H1 (cell line): ENCODE results near the gene UNC79. TPM values are rescaled to one million over a fixed set of nuclear protein-coding genes. Genes with fewer than 3 reads are reported as not detected.

Experiments used
- CTCF ChIA-PET: fragments of 300-600 bp; sonication (Branson Sonifier 250); formaldehyde crosslinking; loops from one replicate; lab custom pipeline; 2021; ENCODE audit not compliant: partially characterized antibody; lab: Charles Lee
- POLR2A ChIA-PET: fragments of 300-600 bp; sonication (Branson Sonifier 250); formaldehyde crosslinking; loops from one replicate; lab custom pipeline; 2021; ENCODE audit warnings: inconsistent platforms; ENCODE audit not compliant: partially characterized antibody; lab: Charles Lee
- DNase-seq, 2 experiments: peaks; one replicate each; pipeline versions ENCODE4 v3.0.0 to v3.0.0-alpha.2; 2010 to 2022; ENCODE audit warnings: low spot score in 2 of 2, low read depth in 1 of 2, mixed read lengths in 1 of 2
- FAIRE-seq: peaks from 2 replicates; lab custom pipeline; 2011; peaks lifted over from hg19 to GRCh38; lab: Jason Lieb, UNC
- H2AFZ ChIP-seq: 2 replicates; pipeline ENCODE4 v1.8.1; 2012; ENCODE audit warnings: low read length, inconsistent platforms
- H2AK5ac ChIP-seq: 2 replicates; pipeline ENCODE4 v1.6.1; 2013; ENCODE audit warnings: low read depth, low read length
- H2BK120ac ChIP-seq: replicated peaks from 2 replicates; pipeline ENCODE3; 2013; ENCODE audit warnings: low read depth, low read length, inconsistent platforms
- H2BK12ac ChIP-seq: 2 replicates; pipeline ENCODE4 v1.6.1; 2013; ENCODE audit warnings: low read depth, low read length
- H2BK15ac ChIP-seq: 2 replicates; pipeline ENCODE4 v1.6.1; 2013; ENCODE audit warnings: low read length
- H2BK20ac ChIP-seq: 2 replicates; pipeline ENCODE4 v1.6.1; 2013; ENCODE audit warnings: low read length
- H2BK5ac ChIP-seq: 2 replicates; pipeline ENCODE4 v1.6.1; 2013; ENCODE audit warnings: low read depth, low read length
- H3K14ac ChIP-seq: 2 replicates; pipeline ENCODE4 v1.6.1; 2013; ENCODE audit warnings: inconsistent platforms; ENCODE audit not compliant: insufficient read length
- H3K18ac ChIP-seq: 2 replicates; pipeline ENCODE4 v1.6.1; 2013; ENCODE audit warnings: low read length; ENCODE audit errors: extremely low read depth
- H3K23ac ChIP-seq: 2 replicates; pipeline ENCODE4 v1.6.1; 2013; ENCODE audit warnings: inconsistent platforms; ENCODE audit not compliant: insufficient read length
- H3K23me2 ChIP-seq: 2 replicates; pipeline ENCODE4 v1.6.1; 2013; ENCODE audit warnings: low read depth, low read length
- H3K27ac ChIP-seq: 2 replicates; pipeline ENCODE4 v1.6.1; 2011; ENCODE audit warnings: low read depth, low read length, inconsistent platforms
- H3K27me3 ChIP-seq, 4 experiments: replicated peaks in 1 of 4; 1 replicate in 1 of 4; 2 replicates in 3 of 4; pipeline versions ENCODE4 v1.6.1 to v1.8.1; 2011 to 2013; ENCODE audit warnings: low read length in 3 of 4, mild to moderate bottlenecking in 3 of 4, inconsistent platforms in 2 of 4, mixed read lengths in 2 of 4, moderate library complexity in 1 of 4; ENCODE audit not compliant: control insufficient read depth in 3 of 4, insufficient read depth in 3 of 4; ENCODE audit errors: extremely low read depth in 1 of 4
- H3K36me3 ChIP-seq, 4 experiments: 2 replicates each; pipeline versions ENCODE4 v1.6.1 to v1.8.1; 2011 to 2013; ENCODE audit warnings: mild to moderate bottlenecking in 4 of 4, low read length in 3 of 4, moderate library complexity in 2 of 4, control low read depth in 1 of 4, inconsistent platforms in 1 of 4; ENCODE audit not compliant: insufficient read depth in 4 of 4, control insufficient read depth in 2 of 4
- H3K4ac ChIP-seq: replicated peaks from 2 replicates; pipeline ENCODE3; 2013; ENCODE audit warnings: low read length, low read depth, mixed read lengths, inconsistent platforms; ENCODE audit not compliant: insufficient read length
- H3K4me1 ChIP-seq, 4 experiments: replicated peaks in 1 of 4; 1 replicate in 1 of 4; 2 replicates in 3 of 4; pipeline versions ENCODE4 v1.6.1 to v1.8.1; 2011 to 2013; ENCODE audit warnings: low read length in 3 of 4, inconsistent platforms in 2 of 4, mixed read lengths in 1 of 4; ENCODE audit not compliant: insufficient read depth in 4 of 4, control insufficient read depth in 3 of 4
- H3K4me2 ChIP-seq, 2 experiments: 2 replicates each; pipeline versions ENCODE4 v1.6.1 to v1.8.1; 2011 to 2013; ENCODE audit warnings: low read depth in 2 of 2, low read length in 2 of 2, control low read depth in 1 of 2, inconsistent platforms in 1 of 2, mild to moderate bottlenecking in 1 of 2; ENCODE audit not compliant: insufficient read depth in 1 of 2
- H3K4me3 ChIP-seq, 4 experiments: fragments of 200-600, 300-600 bp in 1 of 4; sonication (generic), shearing (Covaris generic), sonication (Bioruptor Twin) in 1 of 4; 2 replicates each; pipeline versions ENCODE4 v1.5.1 to v1.8.1; 2011 to 2016; ENCODE audit warnings: low read length in 4 of 4, low read depth in 3 of 4, control low read depth in 2 of 4, inconsistent platforms in 2 of 4, mild to moderate bottlenecking in 2 of 4, mixed read lengths in 1 of 4, moderate library complexity in 1 of 4; ENCODE audit not compliant: insufficient read depth in 2 of 4; ENCODE audit errors: extremely low read depth in 1 of 4
- H3K56ac ChIP-seq: replicated peaks from 2 replicates; pipeline ENCODE3; 2013; ENCODE audit warnings: low read depth, mild to moderate bottlenecking, mixed read lengths, low read length, inconsistent platforms; ENCODE audit not compliant: insufficient read length
- H3K79me1 ChIP-seq: 2 replicates; pipeline ENCODE4 v1.6.1; 2013; ENCODE audit warnings: low read depth, low read length, control low read depth
- H3K79me2 ChIP-seq, 2 experiments: 2 replicates each; pipeline versions ENCODE4 v1.6.1 to v1.8.1; 2012 to 2013; ENCODE audit warnings: low read length in 2 of 2, mild to moderate bottlenecking in 2 of 2, inconsistent platforms in 1 of 2; ENCODE audit not compliant: insufficient read depth in 2 of 2, control insufficient read depth in 1 of 2
- H3K9ac ChIP-seq, 4 experiments: replicated peaks in 1 of 4; 1 replicate in 1 of 4; 2 replicates in 3 of 4; pipeline versions ENCODE4 v1.6.1 to v1.8.1; 2011 to 2013; ENCODE audit warnings: low read depth in 3 of 4, low read length in 3 of 4, control low read depth in 2 of 4, mild to moderate bottlenecking in 2 of 4, moderate library complexity in 2 of 4, inconsistent platforms in 1 of 4; ENCODE audit errors: extremely low read depth in 1 of 4
- H3K9me3 ChIP-seq, 2 experiments: 2 replicates each; pipeline versions ENCODE4 v1.6.1 to v1.8.1; 2012 to 2013; ENCODE audit warnings: mild to moderate bottlenecking in 2 of 2, moderate library complexity in 2 of 2, control low read depth in 1 of 2, inconsistent platforms in 1 of 2, low read depth in 1 of 2, low read length in 1 of 2, mixed read lengths in 1 of 2; ENCODE audit not compliant: insufficient read depth in 2 of 2
- H4K20me1 ChIP-seq, 2 experiments: replicated peaks in 1 of 2; 2 replicates each; pipeline versions ENCODE3 to v1.8.1; 2011 to 2013; ENCODE audit warnings: inconsistent platforms in 2 of 2, low read length in 2 of 2, mild to moderate bottlenecking in 1 of 2; ENCODE audit not compliant: insufficient read depth in 2 of 2, control insufficient read depth in 1 of 2
- H4K5ac ChIP-seq: 2 replicates; pipeline ENCODE4 v1.6.1; 2013; ENCODE audit warnings: low read length, low read depth, mixed read lengths, inconsistent platforms; ENCODE audit not compliant: insufficient read length
- H4K8ac ChIP-seq: 2 replicates; pipeline ENCODE4 v1.8.0; 2013; ENCODE audit warnings: mild to moderate bottlenecking, moderate library complexity, low read length, inconsistent platforms; ENCODE audit not compliant: insufficient read depth; ENCODE audit errors: extremely low read depth
- H4K91ac ChIP-seq: replicated peaks from 2 replicates; pipeline ENCODE3; 2013; ENCODE audit warnings: low read length, mixed read lengths, inconsistent platforms; ENCODE audit not compliant: insufficient read length
- BRCA1 ChIP-seq: IDR thresholded peaks from 2 replicates; pipeline ENCODE4 v1.6.1; 2012; ENCODE audit warnings: low read depth, low read length, improper control_type of control experiment
- CHD1 ChIP-seq: IDR thresholded peaks from 2 replicates; pipeline ENCODE4 v1.6.1; 2012; ENCODE audit warnings: low read depth, low read length, improper control_type of control experiment
- CREB1 ChIP-seq: IDR thresholded peaks from 2 replicates; pipeline ENCODE4 v1.6.1; 2012; ENCODE audit warnings: inconsistent platforms
- EGR1 ChIP-seq: IDR thresholded peaks from 2 replicates; pipeline ENCODE4 v1.6.1; 2011; ENCODE audit warnings: low read depth, low read length, borderline replicate concordance
- EP300 ChIP-seq, 2 experiments: IDR thresholded peaks; 1 replicate in 1 of 2; 2 replicates in 1 of 2; pipeline ENCODE4 v1.6.1; 2011 to 2012; ENCODE audit warnings: low read depth in 2 of 2, low read length in 2 of 2, mild to moderate bottlenecking in 2 of 2, borderline replicate concordance in 1 of 2, inconsistent platforms in 1 of 2, moderate library complexity in 1 of 2
- FOSL1 ChIP-seq: IDR thresholded peaks from 2 replicates; pipeline ENCODE4 v1.6.1; 2011; ENCODE audit warnings: mild to moderate bottlenecking, low read depth, low read length, moderate library complexity; ENCODE audit not compliant: insufficient read depth
- HDAC6 ChIP-seq: IDR thresholded peaks from one replicate; pipeline ENCODE4 v1.7.1; 2012; ENCODE audit warnings: low read depth, mild to moderate bottlenecking, inconsistent platforms, low read length, moderate library complexity
- MAFK ChIP-seq: IDR thresholded peaks from 2 replicates; pipeline ENCODE4 v1.6.1; 2012; ENCODE audit warnings: low read depth, mild to moderate bottlenecking, improper control_type of control experiment, low read length
- SIRT6 ChIP-seq: IDR thresholded peaks from one replicate; pipeline ENCODE4 v1.7.1; 2012; ENCODE audit warnings: low read length, inconsistent platforms
- SIX5 ChIP-seq: IDR thresholded peaks from 2 replicates; pipeline ENCODE4 v1.6.1; 2011; ENCODE audit warnings: mild to moderate bottlenecking, low read depth, low read length
- SP2 ChIP-seq: IDR thresholded peaks from 2 replicates; pipeline ENCODE4 v1.6.1; 2012; ENCODE audit warnings: mild to moderate bottlenecking, low read length, inconsistent platforms
- SP4 ChIP-seq: IDR thresholded peaks from 2 replicates; pipeline ENCODE4 v1.6.1; 2012; ENCODE audit warnings: low read length, inconsistent platforms
- SRF ChIP-seq: IDR thresholded peaks from 2 replicates; pipeline ENCODE4 v1.6.1; 2011; ENCODE audit warnings: mild to moderate bottlenecking, low read depth, low read length, moderate library complexity
- SUZ12 ChIP-seq: fragments of 200-600 bp; sonication (generic); IDR thresholded peaks from 2 replicates; pipeline ENCODE4 v1.6.1; 2012; ENCODE audit warnings: mild to moderate bottlenecking, inconsistent platforms, low read length, moderate library complexity, mixed read lengths
- TCF12 ChIP-seq: IDR thresholded peaks from 2 replicates; pipeline ENCODE4 v1.6.1; 2011; ENCODE audit warnings: low read depth, mild to moderate bottlenecking, low read length
- WGBS, 2 experiments: shearing (Covaris generic) in 1 of 2; methylation state at CpG; one replicate each; pipeline versions ENCODE4 v1.1.6 to v1.1.7; 2013 to 2015; ENCODE audit warnings: low lambda C conversion rate in 2 of 2, mixed read lengths in 2 of 2, inconsistent platforms in 1 of 2, low coverage in 1 of 2, missing lambda C conversion rate in 1 of 2; ENCODE audit not compliant: insufficient replicate concordance in 2 of 2, insufficient coverage in 1 of 2, insufficient read length in 1 of 2; ENCODE audit errors: extremely low coverage in 1 of 2, missing lambda C conversion rate in 1 of 2; 5-methylcytosine and 5-hydroxymethylcytosine counted together
- polyA plus RNA-seq, 7 experiments: library from polyadenylated mRNA; depleted of rRNA in 3 of 7; stranded (reverse) in 5 of 7; unstranded in 2 of 7; fragments of >200 nt in 5 of 7; fragments of 200-250 nt in 2 of 7; gene quantifications; 1 replicate in 5 of 7; 2 replicates in 1 of 7; 4 replicates in 1 of 7; pipeline versions ENCODE4 v1.2.1 to v1.2.3, GENCODE V29; 2011 to 2013; ENCODE audit warnings: missing spikeins in 2 of 7, mixed read lengths in 2 of 7
- total RNA-seq: library from RNA; stranded (reverse); fragmentation: NEBNext Ultra II Directional; extraction: Animal tissue kit (Norgen Biotek cat#: 25700); gene quantifications from 2 replicates; pipeline ENCODE4 v1.2.1, GENCODE V29; 2021
- TF ChIP-seq, protein P1 (sequence below): IDR thresholded peaks from 2 replicates; pipeline ENCODE4 v1.6.1; 2012; ENCODE audit warnings: inconsistent platforms

The UNC79 gene
- total and polyA plus RNA-seq, 2 of the 8 experiments (the other 6 are each of a cell fraction or from before 2014, with no cell fraction given), result 1.8 to 2.3 TPM

DNA sequence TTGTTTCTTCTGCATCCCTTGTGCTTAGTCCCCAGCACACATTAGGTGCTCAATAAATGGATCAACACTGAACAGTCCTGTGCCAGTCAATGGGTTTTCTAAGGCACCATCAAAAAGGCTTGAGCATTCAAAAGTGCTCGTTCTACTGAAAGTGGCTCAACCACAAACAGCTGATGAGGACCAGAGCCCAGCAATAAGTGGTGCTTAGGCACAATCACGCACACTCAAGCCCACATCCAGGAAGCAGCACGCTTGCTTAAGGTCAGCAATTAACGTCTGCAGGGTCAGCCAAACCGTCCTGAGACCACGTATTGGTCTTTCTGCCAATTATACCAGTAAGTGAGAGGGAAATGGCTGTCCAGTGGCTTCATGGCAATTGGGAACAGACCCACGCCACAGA is 301.0 kb downstream of the UNC79 start:
- CTCF ChIA-PET, result interaction anchor here (1.0 to 2.7 kb wide), 3 partner anchors 9 to 171 kb away, joined by 3 to 7 read pairs (median 3); no protein-coding TSS in a partner anchor
- Histone ChIP-seq H2BK120ac (no peak overlapping the region), H4K8ac (no peak overlapping the region)
- no peak for TF ChIP-seq EGR1
- TF ChIP-seq SP4, result no peak
- no peak for TF ChIP-seq HDAC6
- TF ChIP-seq TCF12, result no peak
- no peak for TF ChIP-seq SP2
- no peak for TF ChIP-seq SIX5
- no peak for TF ChIP-seq MAFK
- TF ChIP-seq CREB1, result no peak
- no peak for TF ChIP-seq CHD1
- TF ChIP-seq, protein P1, sequence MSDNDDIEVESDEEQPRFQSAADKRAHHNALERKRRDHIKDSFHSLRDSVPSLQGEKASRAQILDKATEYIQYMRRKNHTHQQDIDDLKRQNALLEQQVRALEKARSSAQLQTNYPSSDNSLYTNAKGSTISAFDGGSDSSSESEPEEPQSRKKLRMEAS, result no peak
- TF ChIP-seq SUZ12, result no peak
- no peak for TF ChIP-seq SRF
- TF ChIP-seq EP300 (IDR thresholded peaks at IDR 0.05; ENCODE audit: borderline replicate concordance in 1 of 2, low read depth in 2 of 2, low read length in 2 of 2), result no peak
- no peak for TF ChIP-seq SIRT6
- TF ChIP-seq BRCA1, result no peak
- TF ChIP-seq FOSL1, result no peak

More for the DNA sequence above, 301.0 kb downstream of the UNC79 start:
- H3K36me3 ChIP-seq, result no peaks in the 10 kb centered on the region
- FAIRE-seq, result no peak
- H3K9ac ChIP-seq, result no peak overlapping the region
- peaks cover 0 to 6% (median under 1%) of the 10 kb centered on the region in 4 experiments; a peak in 2 of 7 replicates for H3K4me1 ChIP-seq
- no peaks in the 10 kb centered on the region for H3K79me1 ChIP-seq
- H3K79me2 ChIP-seq, result no peaks in the 10 kb centered on the region
- H3K18ac ChIP-seq, result no peak overlapping the region
- no peak overlapping the region for H3K27ac ChIP-seq
- no peak overlapping the region for H3K4ac ChIP-seq
- no peak overlapping the region for H3K4me3 ChIP-seq
- no peak overlapping the region for H2BK5ac ChIP-seq
- H3K56ac ChIP-seq, result no peak overlapping the region
- H4K5ac ChIP-seq, result no peak overlapping the region
- no peaks in the 10 kb centered on the region for H3K23me2 ChIP-seq
- H3K27me3 ChIP-seq, result no peaks in the 10 kb centered on the region; a peak in 1 of 7 replicates
- H2BK12ac ChIP-seq, result no peak overlapping the region
- no peak overlapping the region; the same call in 1 of the 2 replicates for H2BK15ac ChIP-seq
- no peak overlapping the region for H3K23ac ChIP-seq
- no peak overlapping the region for H3K14ac ChIP-seq
- no peaks in the 10 kb centered on the region for H4K20me1 ChIP-seq
- no peak for DNase-seq
- POLR2A ChIA-PET, result no interaction called here
- H2BK20ac ChIP-seq, result no peak overlapping the region
- H3K9me3 ChIP-seq, result no peaks in the 10 kb centered on the region
- no peak overlapping the region for H2AFZ ChIP-seq
- no peak overlapping the region for H3K4me2 ChIP-seq
- H2AK5ac ChIP-seq, result no peak overlapping the region
- WGBS, 2 experiments, result 83% methylated on average over 7 of the region's 7 CpGs; no CpG with 5 or more reads in 1 of the 2 experiments
- H4K91ac ChIP-seq, result no peak overlapping the region
